Large intestine (tissue), 3 donors: Measurements from ENCODE around the gene TRIL. TPM values are rescaled to one million over a fixed set of nuclear protein-coding genes. Genes with fewer than 3 reads are reported as not detected.

Experiments
- DNase-seq, 2 donors: peaks; one replicate each; pipeline versions ENCODE4 v3.0.0 to v3.0.0-alpha.2; 2013
- H3K27ac ChIP-seq: one replicate; pipeline ENCODE4 v1.5.1; 2013; ENCODE audit warnings: low read length
- H3K27me3 ChIP-seq: 2 replicates; pipeline ENCODE4 v1.6.1; 2013; ENCODE audit warnings: low read length; ENCODE audit not compliant: control insufficient read depth, insufficient read depth
- H3K36me3 ChIP-seq: 2 replicates; pipeline ENCODE4 v1.6.1; 2013; ENCODE audit warnings: low read length; ENCODE audit not compliant: control insufficient read depth, insufficient read depth
- H3K4me1 ChIP-seq: one replicate; pipeline ENCODE4 v1.6.1; 2013; ENCODE audit warnings: low read length; ENCODE audit not compliant: control insufficient read depth, insufficient read depth
- H3K4me3 ChIP-seq: one replicate; pipeline ENCODE4 v1.5.1; 2013; ENCODE audit warnings: low read length
- H3K9me3 ChIP-seq: one replicate; pipeline ENCODE4 v1.6.1; 2013; ENCODE audit warnings: mild to moderate bottlenecking, low read depth, low read length, moderate library complexity; ENCODE audit not compliant: control insufficient read depth
- WGBS: methylation state at CpG from one replicate; pipeline ENCODE4 v1.1.5; 2013; ENCODE audit warnings: low lambda C conversion rate; ENCODE audit not compliant: insufficient coverage; 5-methylcytosine and 5-hydroxymethylcytosine counted together
- polyA plus RNA-seq: library from polyadenylated mRNA; unstranded; fragments of 120-200 nt; gene quantifications from one replicate; pipeline ENCODE4 v1.2.1, GENCODE V29; 2013

Gene TRIL
- polyA plus RNA-seq, 1 donor = 6.3 TPM

- Histone ChIP-seq H3K27me3 (no peaks in the 10 kb centered on the region), H3K4me3 (no peak overlapping the region), H3K36me3 (no peaks in the 10 kb centered on the region), H3K4me1 (no peaks in the 10 kb centered on the region), H3K9me3 (no peaks in the 10 kb centered on the region), H3K27ac (no peak overlapping the region)
- no peak for DNase-seq
- WGBS = 100% methylated on average over 1 of the region's 6 CpGs
These were observed 38.7 kb upstream of the TRIL start for GRCh38 chr7:28996836-28997235.

DNA sequence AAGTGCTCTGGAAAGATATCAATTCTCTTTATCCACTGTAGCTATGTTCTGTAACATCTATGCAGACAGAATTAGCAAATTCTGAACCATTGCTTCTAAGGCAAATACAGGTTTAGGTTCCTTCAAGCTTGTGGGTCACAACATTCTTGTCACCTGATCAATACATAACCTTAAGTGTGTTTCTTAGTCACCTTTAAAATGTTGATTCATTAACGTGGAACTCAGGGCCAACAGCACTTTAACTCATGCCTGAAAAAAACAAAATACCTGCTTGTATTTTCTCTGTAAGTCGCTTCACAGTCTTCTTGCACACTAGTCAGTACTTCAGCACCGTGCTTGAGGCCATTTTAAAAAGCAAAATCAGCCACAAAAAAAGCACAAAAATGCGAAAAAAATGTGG lies 35.2 kb upstream of the TRIL start:
- 86% methylated on average over 2 of the region's 4 CpGs for WGBS
- Histone ChIP-seq H3K27ac (no peak overlapping the region), H3K9me3 (no peaks in the 10 kb centered on the region), H3K4me3 (no peak overlapping the region), H3K36me3 (no peaks in the 10 kb centered on the region), H3K4me1 (no peaks in the 10 kb centered on the region), H3K27me3 (no peaks in the 10 kb centered on the region)
- no peak for DNase-seq

GRCh38 chr7:28992798-28993197 lies 34.7 kb upstream of the TRIL start:
- Histone ChIP-seq H3K9me3 (no peaks in the 10 kb centered on the region), H3K27me3 (no peaks in the 10 kb centered on the region), H3K36me3 (no peaks in the 10 kb centered on the region), H3K4me1 (no peaks in the 10 kb centered on the region), H3K4me3 (no peak overlapping the region), H3K27ac (no peak overlapping the region)
- DNase-seq = no peak
- WGBS = no CpG with 5 or more reads among the region's 1 CpG

DNA sequence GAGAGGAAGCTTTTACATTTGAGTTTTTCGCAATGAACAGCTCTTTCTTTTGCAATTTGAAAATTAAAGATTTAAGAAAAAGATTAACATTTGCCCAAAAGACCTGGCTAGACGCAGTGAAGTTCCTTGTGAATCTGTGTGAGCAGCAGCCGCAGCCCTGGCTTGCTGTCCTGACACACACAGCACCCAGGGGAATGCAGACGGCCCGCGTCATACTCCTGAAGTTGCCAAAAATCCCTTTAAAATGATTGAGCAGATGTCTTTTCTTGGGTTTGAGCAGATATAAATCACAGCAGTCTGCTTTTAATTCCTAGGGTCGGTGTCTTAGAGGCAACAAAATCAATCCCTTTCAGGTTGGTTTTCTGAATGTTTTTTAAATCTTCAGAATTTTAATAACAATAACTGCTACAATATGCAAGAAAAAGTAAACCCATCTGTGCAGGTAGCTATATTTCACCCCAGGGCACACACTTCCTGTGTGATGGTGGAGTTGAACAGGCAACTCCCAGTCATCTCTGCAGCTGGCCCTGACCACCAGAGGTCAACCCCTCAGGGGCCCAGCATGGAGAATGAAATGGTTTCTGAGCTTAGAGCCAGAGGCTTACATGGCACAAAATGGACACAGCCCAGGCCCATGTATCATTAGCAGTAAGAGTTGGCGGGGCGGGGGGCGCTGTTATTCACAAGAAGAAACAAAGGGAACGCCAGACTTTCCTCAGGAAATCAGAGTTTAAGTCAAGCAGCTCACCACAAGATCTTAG lies 32.2 kb upstream of the TRIL start:
- Histone ChIP-seq H3K27me3 (no peaks in the 10 kb centered on the region), H3K9me3 (no peaks in the 10 kb centered on the region), H3K27ac (no peak overlapping the region), H3K4me1 (peaks cover 5% of the 10 kb centered on the region), H3K36me3 (no peaks in the 10 kb centered on the region), H3K4me3 (no peak overlapping the region)
- DNase-seq = no peak
- 57% methylated on average over 1 of the region's 11 CpGs for WGBS

GRCh38 chr7:28989211-28989980 lies 31.3 kb upstream of the TRIL start:
- peaks cover 2% of the 10 kb centered on the region for H3K9me3 ChIP-seq
- no peak for DNase-seq
- peaks cover 5% of the 10 kb centered on the region for H3K4me1 ChIP-seq
- WGBS = 95% methylated on average over 3 of the region's 6 CpGs
- no peaks in the 10 kb centered on the region for H3K27me3 ChIP-seq
- no peak overlapping the region for H3K27ac ChIP-seq
- no peaks in the 10 kb centered on the region for H3K36me3 ChIP-seq
- H3K4me3 ChIP-seq = no peak overlapping the region

- Histone ChIP-seq H3K27me3 (no peaks in the 10 kb centered on the region), H3K4me1 (peaks cover 5% of the 10 kb centered on the region), H3K36me3 (no peaks in the 10 kb centered on the region), H3K9me3 (peaks cover 2% of the 10 kb centered on the region), H3K4me3 (no peak overlapping the region), H3K27ac (no peak overlapping the region)
- DNase-seq = no peak
- no CpG with 5 or more reads among the region's 4 CpGs for WGBS
These were observed 30.7 kb upstream of the TRIL start for GRCh38 chr7:28988810-28989209.

- DNase-seq = no peak
- no CpG with 5 or more reads among the region's 5 CpGs for WGBS
- H3K4me1 ChIP-seq = peaks cover 5% of the 10 kb centered on the region
- H3K4me3 ChIP-seq = no peak overlapping the region
- peaks cover 2% of the 10 kb centered on the region for H3K9me3 ChIP-seq
- no peaks in the 10 kb centered on the region for H3K27me3 ChIP-seq
- H3K36me3 ChIP-seq = no peaks in the 10 kb centered on the region
- no peak overlapping the region for H3K27ac ChIP-seq
These were observed 30.0 kb upstream of the TRIL start for GRCh38 chr7:28988091-28988490.

GRCh38 chr7:28986765-28987110 lies 28.6 kb upstream of the TRIL start:
- WGBS = no CpG with 5 or more reads among the region's 2 CpGs
- no peaks in the 10 kb centered on the region for H3K27me3 ChIP-seq

DNA sequence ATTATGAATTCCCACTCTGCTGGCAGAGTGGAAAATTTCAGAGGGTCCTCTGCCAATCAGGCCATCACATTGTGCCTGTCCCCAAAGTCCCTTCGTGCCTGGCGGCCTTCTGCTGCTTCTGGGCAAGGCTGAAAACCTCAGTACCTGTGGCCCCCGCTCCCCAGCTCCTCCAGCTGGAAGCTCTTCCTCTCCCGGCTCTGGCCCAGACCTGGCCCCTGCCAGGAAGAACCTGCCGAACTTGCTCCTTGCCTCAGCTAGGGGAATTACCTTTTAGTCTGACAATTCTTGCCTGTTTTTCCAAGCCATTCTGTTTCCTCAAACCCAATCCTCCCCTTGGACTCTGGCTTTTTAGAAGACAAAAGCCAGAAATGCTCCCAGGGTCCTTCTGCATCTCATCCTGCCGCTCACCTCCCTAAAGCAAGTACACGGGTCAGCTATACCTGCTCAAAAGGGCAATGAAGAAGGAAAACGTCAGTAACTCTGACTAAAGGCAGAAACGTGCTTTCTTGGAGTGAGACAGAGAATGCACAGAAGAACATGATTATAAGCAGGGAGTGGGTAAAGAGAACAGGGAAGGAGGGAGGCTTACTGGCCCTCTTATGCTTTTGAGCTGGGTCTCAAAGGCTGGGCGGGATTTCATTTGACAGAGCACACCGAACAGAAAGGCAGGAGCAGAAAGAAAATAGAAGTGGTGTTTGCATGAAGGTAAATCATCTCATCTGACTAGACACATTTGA lies 28.1 kb upstream of the TRIL start:
- no peak overlapping the region for H3K4me3 ChIP-seq
- H3K27ac ChIP-seq = no peak overlapping the region
- H3K27me3 ChIP-seq = no peaks in the 10 kb centered on the region
- 58% methylated on average over 4 of the region's 11 CpGs for WGBS
- peaks cover 2% of the 10 kb centered on the region for H3K9me3 ChIP-seq
- no peaks in the 10 kb centered on the region for H3K36me3 ChIP-seq
- DNase-seq = no peak
- H3K4me1 ChIP-seq = peaks cover 5% of the 10 kb centered on the region

More at GRCh38 chr7:28986765-28987110, 28.6 kb upstream of the TRIL start:
- peaks cover 5% of the 10 kb centered on the region for H3K4me1 ChIP-seq
- H3K9me3 ChIP-seq = peaks cover 2% of the 10 kb centered on the region
- H3K4me3 ChIP-seq = no peak overlapping the region
- DNase-seq = peak; percentile 43 to 73
- H3K27ac ChIP-seq = no peak overlapping the region
- H3K36me3 ChIP-seq = no peaks in the 10 kb centered on the region

DNA sequence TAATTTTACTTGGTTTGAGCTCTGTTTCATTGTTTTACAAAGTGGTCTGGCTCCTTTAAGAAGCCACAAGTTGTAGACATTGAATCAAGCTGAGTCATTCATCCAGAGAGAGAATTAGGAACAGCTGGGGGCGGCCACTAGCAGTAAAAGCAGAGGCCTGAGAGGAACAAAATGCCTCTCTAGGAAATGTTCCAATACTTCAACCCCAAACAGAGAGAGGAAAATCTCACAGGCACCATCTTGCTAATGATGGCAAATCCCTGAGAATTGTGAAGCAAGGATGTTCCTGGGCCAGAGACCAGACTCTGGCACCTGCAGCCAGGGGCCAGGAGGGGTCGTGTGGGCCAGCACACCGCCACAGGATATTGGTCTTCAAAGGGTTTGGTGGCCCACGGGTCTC lies 26.5 kb upstream of the TRIL start:
- H3K27me3 ChIP-seq = no peaks in the 10 kb centered on the region
- WGBS = no CpG with 5 or more reads among the region's 4 CpGs
- H3K9me3 ChIP-seq = peaks cover 2% of the 10 kb centered on the region
- no peak overlapping the region for H3K4me3 ChIP-seq
- H3K4me1 ChIP-seq = peaks cover 5% of the 10 kb centered on the region
- H3K27ac ChIP-seq = no peak overlapping the region
- no peak for DNase-seq
- H3K36me3 ChIP-seq = no peaks in the 10 kb centered on the region
